Right lobe of liver (tissue), 6 donors: Measurements from ENCODE around the gene RBM25. TPM values are rescaled to one million over a fixed set of nuclear protein-coding genes. Genes with fewer than 3 reads are reported as not detected.
"Not testable (repeated sequence)": the region's sequence is repeated elsewhere in the genome, so short reads cannot be mapped to it uniquely, and the experiment has no call there.

Experiments used
- ATAC-seq, 4 donors: fragments of 200-7000 bp; cut with Tn5 transposase; one replicate each; pipeline ENCODE4 v1.9.1; 2020; ENCODE audit warnings: mild to moderate bottlenecking in 4 of 4, moderate library complexity in 4 of 4
- DNase-seq, 3 donors: peaks; one replicate each; pipeline ENCODE4 v3.0.0-alpha.2; 2020
- H3K27ac ChIP-seq, 3 donors: fragments of 200-600 bp; one replicate each; pipeline ENCODE4 v1.8.0; 2022
- H3K27me3 ChIP-seq, 2 donors: fragments of 200-600 bp; one replicate each; pipeline ENCODE4 v1.8.0; 2022
- H3K36me3 ChIP-seq, 4 donors: fragments of 200-600 bp; sonication (generic) in 1 of 4; one replicate each; pipeline versions ENCODE4 v1.5.1 to v1.8.0; 2017 to 2022; ENCODE audit warnings: control low read depth in 1 of 4
- H3K4me1 ChIP-seq, 4 donors: fragments of 200-600 bp; sonication (generic) in 1 of 4; one replicate each; pipeline versions ENCODE4 v1.5.1 to v1.8.0; 2017 to 2022; ENCODE audit warnings: control low read depth in 1 of 4
- H3K4me3 ChIP-seq, 3 donors: fragments of 200-600 bp; one replicate each; pipeline ENCODE4 v1.8.0; 2022
- H3K9me3 ChIP-seq, 4 donors: fragments of 200-600 bp; sonication (generic) in 1 of 4; one replicate each; pipeline versions ENCODE4 v1.5.1 to v1.8.0; 2017 to 2022; ENCODE audit warnings: control low read depth in 1 of 4
- CTCF ChIP-seq, 4 donors: fragments of 200-600 bp in 3 of 4; fragments of 450-650 bp in 1 of 4; IDR thresholded peaks; one replicate each; pipeline versions ENCODE4 v1.5.1 to v1.8.0; 2016 to 2022; ENCODE audit warnings: antibody characterized with exemption in 4 of 4, mild to moderate bottlenecking in 2 of 4
- POLR2A ChIP-seq: fragments of 450-650 bp; IDR thresholded peaks from one replicate; pipeline ENCODE4 v1.6.1; 2017; ENCODE audit warnings: antibody characterized with exemption, mild to moderate bottlenecking
- WGBS: methylation state at CpG from one replicate; pipeline ENCODE4 v1.1.6; 2018; ENCODE audit warnings: low coverage, low lambda C conversion rate; ENCODE audit not compliant: insufficient coverage; ENCODE audit errors: missing lambda C conversion rate; 5-methylcytosine and 5-hydroxymethylcytosine counted together
- intact Hi-C, 2 donors: fragments of 100-400 bp; cut with DNase I; formaldehyde crosslinking; loops; one replicate each; pipeline versions ENCODE4 v1.11.2 to v1.14.1; 2022
- total RNA-seq, 6 experiments: library from RNA; depleted of rRNA in 2 of 6; stranded (reverse); fragments of >200 nt in 2 of 6; fragmentation: NEBNext Ultra II Directional in 3 of 6; extraction: Animal tissue kit (Norgen Biotek cat#: 25700) in 3 of 6; gene quantifications; one replicate each; pipeline versions ENCODE4 v1.1.0 to v1.2.4, GENCODE V29; 2016 to 2023
- donor health status: DM: no; HTN: yes; CAD: no.
- donor health status: DM: no; HTN: no; CAD: no.
- donor health status: DM: no; HTN: no; CAD: no.
- donor health status: DM: no; HTN: yes; CAD: no.
- donor health status: DM: no; HTN: yes; CAD: no.

The RBM25 gene
- total RNA-seq, 6 experiments from 2014 or later = 16.3 to 29.1 (median 22.8) TPM

DNA sequence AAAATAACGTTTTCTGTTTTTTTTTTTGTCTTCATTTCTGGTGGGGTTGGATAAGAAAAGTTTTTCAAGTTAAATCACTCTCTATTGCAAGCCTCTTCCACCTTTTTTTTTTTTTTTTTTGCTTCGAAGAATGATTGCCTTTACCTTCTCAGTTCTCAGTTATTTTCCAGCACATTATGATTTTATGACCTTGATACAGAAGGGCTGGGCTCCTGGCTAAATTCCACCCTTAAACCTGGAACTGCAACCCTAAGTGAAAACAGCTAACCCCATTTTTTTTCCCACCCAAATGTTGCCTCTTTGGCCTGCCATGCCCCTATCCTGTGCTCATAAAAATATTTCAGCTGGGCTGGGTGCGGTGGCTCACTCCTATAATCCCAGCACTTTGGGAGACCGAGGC, 109.4 kb downstream of the RBM25 start:
- Histone ChIP-seq H3K27ac (no peak overlapping the region), H3K4me3 (no peak overlapping the region), H3K36me3 (peaks cover 0 to 34% (median 10%) of the 10 kb centered on the region in 4 donors), H3K9me3 (no peaks in the 10 kb centered on the region), H3K27me3 (no peaks in the 10 kb centered on the region), H3K4me1 (no peaks in the 10 kb centered on the region)
- intact Hi-C loops = no loop called here
- whole genome bisulfite sequencing = 82% methylated on average over 4 of the region's 4 CpGs
- ATAC-seq (no peak), DNase-seq (no peak)
- TF ChIP-seq POLR2A (no peak), CTCF (IDR thresholded peaks at IDR 0.05) (no peak)

- DNase-seq (no peak), ATAC-seq (no peak)
- H3K36me3 ChIP-seq = peaks cover 0 to 34% (median 11%) of the 10 kb centered on the region in 4 donors
- no peaks in the 10 kb centered on the region for H3K27me3 ChIP-seq
- WGBS = 89% methylated on average over 9 of the region's 9 CpGs
- intact Hi-C loops = no loop called here
- no peak overlapping the region for H3K27ac ChIP-seq
- H3K4me3 ChIP-seq = no peak overlapping the region
- TF ChIP-seq CTCF (IDR thresholded peaks at IDR 0.05) (no peak), POLR2A (no peak)
- no peaks in the 10 kb centered on the region for H3K9me3 ChIP-seq
- no peaks in the 10 kb centered on the region for H3K4me1 ChIP-seq
These were observed 109.9 kb downstream of the RBM25 start for GRCh38 chr14:73168274-73168673.

DNA sequence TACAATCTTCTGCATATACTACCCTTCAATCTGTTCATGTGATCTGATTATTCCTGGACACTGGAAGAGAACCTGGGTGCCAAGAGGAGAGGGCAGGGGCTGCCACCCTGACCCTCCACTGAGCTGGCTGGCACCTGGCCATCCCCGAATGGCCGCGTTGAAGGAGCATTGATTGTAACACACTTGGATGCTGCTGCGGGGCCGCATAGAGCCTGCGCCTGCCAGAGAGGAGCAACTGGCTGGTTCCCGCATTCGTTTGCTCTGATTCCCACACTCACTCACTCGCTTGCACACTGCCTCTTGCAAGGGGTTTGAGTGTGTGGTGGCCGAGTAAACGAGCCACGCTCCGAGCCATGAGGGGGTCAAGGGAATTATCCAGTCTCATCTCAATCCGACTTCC, 110.4 kb downstream of the RBM25 start:
- no peak for TF ChIP-seq POLR2A
- TF ChIP-seq CTCF (IDR thresholded peaks at IDR 0.05) = no peak
- H3K27me3 ChIP-seq = no peaks in the 10 kb centered on the region
- no peak for DNase-seq
- H3K9me3 ChIP-seq = no peaks in the 10 kb centered on the region
- WGBS = 78% methylated on average over 11 of the region's 14 CpGs
- ATAC-seq = no peak
- H3K36me3 ChIP-seq = peaks cover 0 to 34% (median 11%) of the 10 kb centered on the region in 4 donors
- no peak overlapping the region for H3K4me3 ChIP-seq
- no peak overlapping the region for H3K27ac ChIP-seq
- H3K4me1 ChIP-seq = no peaks in the 10 kb centered on the region
- intact Hi-C loops = no loop called here

DNA sequence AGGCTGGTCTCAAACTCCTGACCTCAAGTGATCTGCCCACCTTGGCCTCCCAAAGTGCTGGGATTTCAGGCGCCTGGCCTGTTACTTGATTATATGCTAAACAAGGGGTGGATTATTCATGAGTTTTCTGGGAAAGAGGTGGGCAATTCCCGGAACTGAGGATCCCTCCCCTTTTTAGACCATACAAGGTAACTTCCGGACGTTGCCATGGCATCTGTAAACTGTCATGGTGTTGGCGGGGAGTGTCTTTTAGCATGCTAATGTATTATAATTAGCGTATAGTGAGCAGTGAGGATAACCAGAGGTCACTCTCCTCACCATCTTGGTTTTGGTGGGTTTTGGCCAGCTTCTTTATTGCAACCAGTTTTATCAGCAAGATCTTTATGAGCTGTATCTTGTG, 111.5 kb downstream of the RBM25 start:
- DNase-seq, H3K27ac ChIP-seq, H3K27me3 ChIP-seq, ATAC-seq, H3K9me3 ChIP-seq, H3K4me3 ChIP-seq, H3K4me1 ChIP-seq: not testable (repeated sequence)
- H3K36me3 ChIP-seq = peaks cover 0 to 44% (median 11%) of the 10 kb centered on the region in 4 donors
- WGBS = 100% methylated on average over 1 of the region's 6 CpGs
- intact Hi-C loops = loop anchor here in 1 of 2 donors (10.0 kb wide), 1 partner anchor 305 kb away; no protein-coding TSS in a partner anchor

DNA sequence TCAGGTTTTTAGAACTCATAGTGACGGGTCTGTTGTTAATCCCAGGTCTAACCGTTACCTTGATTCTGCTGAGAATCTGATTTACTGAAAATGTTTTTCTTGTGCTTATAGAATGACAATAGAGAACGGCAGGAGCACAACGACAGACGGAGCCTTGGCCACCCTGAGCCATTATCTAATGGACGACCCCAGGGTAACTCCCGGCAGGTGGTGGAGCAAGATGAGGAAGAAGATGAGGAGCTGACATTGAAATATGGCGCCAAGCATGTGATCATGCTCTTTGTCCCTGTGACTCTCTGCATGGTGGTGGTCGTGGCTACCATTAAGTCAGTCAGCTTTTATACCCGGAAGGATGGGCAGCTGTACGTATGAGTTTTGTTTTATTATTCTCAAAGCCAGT, 112.4 kb downstream of the RBM25 start:
- 90% methylated on average over 8 of the region's 11 CpGs for WGBS
- no peak overlapping the region for H3K27ac ChIP-seq
- no peak overlapping the region for H3K4me3 ChIP-seq
- no peaks in the 10 kb centered on the region for H3K4me1 ChIP-seq
- TF ChIP-seq CTCF (IDR thresholded peaks at IDR 0.05) (no peak), POLR2A (no peak)
- intact Hi-C loops = loop anchor here in 1 of 2 donors (10.0 kb wide), 1 partner anchor 304 kb away; no protein-coding TSS in a partner anchor
- ATAC-seq (no peak), DNase-seq (no peak)
- no peaks in the 10 kb centered on the region for H3K9me3 ChIP-seq
- peaks cover 0 to 47% (median 11%) of the 10 kb centered on the region in 4 donors for H3K36me3 ChIP-seq
- no peaks in the 10 kb centered on the region for H3K27me3 ChIP-seq
